ENCODE measurements around the gene ENO3.

ENO3 gene

DNA sequence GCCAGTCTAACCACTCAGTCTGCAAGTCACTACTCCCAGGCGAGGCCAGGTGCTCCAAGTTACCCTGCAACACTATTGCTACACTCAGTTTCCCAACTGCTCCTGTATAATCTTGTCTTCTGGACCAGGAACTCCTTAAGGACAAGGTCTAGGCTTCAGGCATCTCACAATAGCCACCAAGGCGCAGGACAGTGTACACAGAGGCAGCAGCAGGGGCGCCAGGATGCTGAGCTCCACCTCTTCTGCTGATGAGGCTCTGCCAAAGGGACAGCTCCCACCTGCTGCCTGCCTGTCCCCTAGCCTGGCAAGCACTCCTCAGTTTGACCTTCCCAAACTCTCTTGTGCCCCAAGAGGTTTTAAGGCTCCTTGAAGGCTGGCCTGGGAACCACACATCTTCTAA lies 14.5 kb upstream of the ENO3 start:
- no peak for DNase-seq (ENCODE audit: low read depth, low spot score)

DNA sequence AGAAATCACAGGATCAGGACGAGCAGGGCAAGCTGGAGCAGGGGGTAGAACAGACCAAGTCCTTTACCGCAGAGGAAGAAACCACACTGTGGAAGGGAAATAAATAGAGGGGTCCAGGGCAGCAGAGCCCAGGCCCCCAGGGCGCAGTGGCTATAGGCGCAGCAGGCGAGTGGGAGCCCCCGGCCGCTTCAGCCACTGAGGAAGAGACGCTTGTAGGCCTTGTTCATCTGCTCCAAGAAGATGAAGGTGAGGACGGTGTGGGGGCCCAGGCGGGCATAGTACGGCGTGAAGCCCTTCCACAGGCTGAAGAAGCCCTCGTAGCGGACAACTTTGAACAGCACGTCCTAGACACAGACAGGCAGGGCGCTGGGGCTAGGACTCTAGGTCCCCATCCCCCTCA lies 13.4 kb upstream of the ENO3 start:
- no peak for DNase-seq (ENCODE audit: low read depth, low spot score)

DNA sequence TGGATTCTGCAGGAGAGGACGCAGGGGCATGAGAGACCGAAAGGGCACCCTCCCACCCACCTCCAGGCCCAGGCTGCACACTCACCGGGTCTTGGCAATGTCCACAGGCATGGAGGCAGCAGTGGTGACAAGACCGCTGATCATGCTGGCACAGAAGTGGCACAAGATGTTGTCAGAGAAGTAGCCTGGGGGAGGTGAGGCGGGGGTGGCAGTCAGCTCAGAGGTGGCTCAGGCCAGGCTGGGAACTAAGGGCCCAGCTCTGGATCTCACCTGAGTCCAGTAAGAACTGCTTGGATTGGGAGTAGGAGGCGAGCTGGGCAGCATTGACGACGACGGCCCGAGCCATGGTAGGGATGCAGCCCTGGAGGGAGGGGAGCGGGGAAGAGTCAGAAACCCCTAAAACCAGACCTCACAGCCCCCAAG lies 12.8 kb upstream of the ENO3 start:
- DNase-seq (ENCODE audit: low read depth, low spot score): no peak

DNA sequence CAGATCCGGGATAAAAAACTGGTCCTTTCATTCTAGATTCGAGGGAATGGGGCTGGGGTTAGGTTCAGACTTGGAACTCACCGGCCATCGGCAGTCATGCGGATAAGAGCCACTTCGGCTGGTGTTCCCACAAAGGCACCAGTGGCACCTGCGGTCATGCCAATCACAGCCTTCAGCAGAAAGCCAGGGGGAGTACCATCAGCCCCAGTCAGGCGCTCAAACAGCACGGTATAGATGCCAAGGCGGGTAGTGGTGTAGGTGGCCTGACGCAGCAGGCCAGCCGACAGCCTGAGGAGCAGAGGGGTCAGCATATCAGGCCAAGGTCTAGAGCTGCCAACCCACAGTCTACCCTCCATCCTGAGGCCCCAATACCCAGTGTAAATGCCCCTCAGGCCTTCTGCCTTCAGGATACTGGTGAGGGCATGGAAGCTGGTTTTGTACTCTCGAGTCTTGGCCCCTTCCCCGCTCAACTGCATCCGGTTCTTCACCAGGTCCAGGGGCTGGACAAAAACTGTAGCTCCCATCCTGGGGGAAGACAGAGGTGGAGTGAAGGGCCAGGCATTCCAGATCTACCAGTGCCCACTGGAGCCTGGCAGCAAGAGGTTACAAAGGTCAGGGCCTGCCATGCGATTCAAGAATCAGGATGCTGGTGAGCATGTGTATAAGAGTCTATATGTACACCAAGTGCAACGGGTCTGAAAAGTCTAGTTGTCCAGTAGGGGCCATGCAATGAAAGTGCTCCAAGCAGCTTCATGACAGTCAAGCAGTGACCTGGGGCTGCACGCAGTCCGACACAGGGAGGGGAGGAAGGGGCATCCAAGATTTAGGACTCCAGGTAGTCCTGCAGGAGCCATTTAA lies 12.0 kb upstream of the ENO3 start:
- DNase-seq (ENCODE audit: low read depth, low spot score): no peak

DNA sequence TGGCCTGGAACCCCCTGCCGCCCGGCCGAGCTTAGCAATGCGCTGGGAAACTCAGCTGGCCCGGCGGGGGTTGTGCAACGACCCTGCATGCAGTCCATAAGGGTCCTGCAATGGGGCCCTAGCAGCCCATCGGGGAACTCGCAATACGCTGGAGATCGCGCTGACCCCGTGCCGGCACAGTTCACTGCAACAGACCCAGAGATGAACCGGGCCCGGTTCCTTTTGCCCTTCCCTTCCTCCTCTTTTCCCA lies 11.4 kb upstream of the ENO3 start:
- no peak for DNase-seq (ENCODE audit: low read depth, low spot score)

DNA sequence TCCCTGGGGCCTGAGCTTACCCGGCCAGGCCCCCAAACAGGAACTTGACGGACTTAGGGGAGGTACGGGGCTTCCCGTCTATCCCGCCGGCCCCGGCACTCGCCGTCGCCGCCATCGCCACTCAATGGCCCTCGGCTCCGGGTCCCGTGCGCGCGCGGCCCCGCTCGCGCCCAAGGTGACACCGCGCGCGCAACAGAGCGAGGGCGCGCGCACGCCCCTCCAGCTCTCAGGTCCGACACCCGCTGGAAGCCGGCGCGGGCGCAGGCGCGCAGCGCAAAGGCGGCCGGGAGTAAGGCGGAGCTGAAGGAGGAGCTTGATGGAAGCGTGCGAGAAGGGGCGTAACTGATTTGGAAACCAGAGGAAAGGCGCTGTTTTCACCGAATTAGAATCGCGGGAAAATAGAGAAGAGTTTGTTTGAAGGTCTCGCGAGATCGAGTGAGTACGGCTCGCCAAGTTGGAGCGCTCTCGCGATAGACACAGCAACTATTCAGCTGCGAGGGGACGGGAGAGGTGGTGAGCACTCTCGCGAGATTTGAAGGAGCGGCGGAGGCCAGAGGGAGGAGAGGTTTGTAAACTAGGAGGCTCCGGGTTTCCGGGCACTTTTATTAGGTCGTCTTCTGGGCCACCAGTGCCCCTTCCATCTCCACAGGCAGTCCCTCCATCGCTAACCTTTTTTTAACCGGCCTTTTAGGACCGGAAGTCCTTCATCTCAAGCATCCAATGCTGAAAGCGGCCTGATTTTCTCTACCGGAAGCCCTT lies 10.9 kb upstream of the ENO3 start, which contains the start of the genes RNF167 and SLC25A11:
TSS of gene RNF167 (plus strand) at position 473 of the 759 bp plus-strand sequence. CDS start 642 bp downstream, outside the sequence.
TSS of gene SLC25A11 (minus strand) at position 251 of the 759 bp plus-strand sequence. CDS start at position 115, 136 bp downstream.
- DNase-seq (ENCODE audit: low read depth, low spot score): peak; percentile 99

DNA sequence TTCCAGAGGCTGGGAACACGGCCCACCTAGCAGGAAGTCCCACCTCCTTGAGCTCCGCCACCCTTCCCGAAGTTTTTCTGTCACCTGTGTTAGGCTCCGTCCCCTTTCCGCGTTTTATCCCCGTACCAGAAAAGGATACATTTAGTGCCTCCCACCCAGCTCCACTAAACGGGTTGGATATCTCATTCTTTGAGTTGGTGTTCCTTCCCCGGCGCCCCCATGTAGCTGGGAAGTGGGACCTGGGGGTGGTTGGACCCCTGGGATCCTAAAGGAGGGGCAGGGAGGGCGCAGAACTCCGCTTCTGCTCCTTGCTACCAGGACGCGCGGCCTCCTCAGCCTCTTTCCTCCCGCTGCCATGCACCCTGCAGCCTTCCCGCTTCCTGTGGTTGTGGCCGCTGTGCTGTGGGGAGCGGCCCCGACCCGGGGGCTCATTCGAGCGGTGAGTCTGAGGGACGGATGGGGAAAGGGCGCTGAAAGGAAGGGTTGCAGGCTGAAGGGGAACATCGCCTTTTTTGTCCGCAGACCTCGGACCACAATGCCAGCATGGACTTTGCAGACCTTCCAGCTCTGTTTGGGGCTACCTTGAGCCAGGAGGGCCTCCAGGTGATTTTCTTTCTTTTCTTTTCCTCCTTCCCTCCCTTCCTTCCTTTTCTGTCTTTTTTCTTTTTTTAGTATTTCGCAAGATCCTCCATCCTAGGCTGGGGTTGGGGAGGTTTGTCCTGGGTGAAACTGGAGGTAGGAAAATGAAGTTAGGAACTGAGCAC lies 10.2 kb upstream of the ENO3 start:
- DNase-seq (ENCODE audit: low read depth, low spot score): no peak

DNA sequence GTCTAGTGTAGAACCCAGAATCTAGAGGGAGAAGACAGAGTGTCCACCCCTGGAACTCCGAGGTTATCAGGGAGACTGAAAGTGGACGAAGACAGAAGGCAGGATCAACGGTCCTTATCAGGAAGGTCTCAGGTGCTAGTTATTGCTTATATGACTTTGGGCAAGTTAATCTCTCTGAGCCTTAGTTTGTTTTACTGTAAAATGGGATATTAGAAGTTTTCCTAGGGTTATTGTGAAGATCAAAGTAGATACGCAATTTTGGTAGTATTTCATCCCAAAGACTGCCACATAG lies 9.7 kb upstream of the ENO3 start:
- no peak for DNase-seq (ENCODE audit: low read depth, low spot score)

DNA sequence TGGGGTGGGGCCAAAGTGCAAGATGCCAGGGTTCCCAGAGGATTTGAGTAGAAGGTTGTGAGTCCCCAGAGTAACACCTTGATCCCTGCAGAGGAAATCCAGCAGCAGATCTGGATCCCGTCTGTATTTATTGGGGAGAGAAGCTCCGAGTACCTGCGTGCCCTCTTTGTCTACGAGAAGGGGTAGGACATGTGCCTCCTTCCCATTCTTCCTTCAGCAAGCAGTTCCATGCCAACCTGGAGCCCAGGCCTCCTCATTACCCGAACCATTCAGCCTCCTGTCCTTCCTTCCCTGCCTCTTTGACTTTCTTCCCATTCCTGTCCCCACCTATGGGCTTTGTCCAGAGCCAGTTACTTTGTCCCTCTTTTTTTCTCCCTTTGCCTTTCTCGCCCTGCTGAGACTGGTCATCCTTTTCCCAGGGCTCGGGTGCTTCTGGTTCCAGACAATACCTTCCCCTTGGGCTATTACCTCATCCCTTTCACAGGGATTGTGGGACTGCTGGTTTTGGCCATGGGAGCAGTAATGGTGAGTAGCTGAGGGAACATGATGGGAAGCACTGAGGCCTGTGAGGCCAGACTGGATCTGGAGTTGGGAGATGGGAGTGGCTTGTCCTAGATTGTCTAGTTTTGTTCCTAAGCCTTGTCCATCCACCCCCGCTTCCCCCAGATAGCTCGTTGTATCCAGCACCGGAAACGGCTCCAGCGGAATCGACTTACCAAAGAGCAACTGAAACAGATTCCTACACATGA lies 8.0 kb upstream of the ENO3 start:
- DNase-seq (ENCODE audit: low read depth, low spot score): no peak

DNA sequence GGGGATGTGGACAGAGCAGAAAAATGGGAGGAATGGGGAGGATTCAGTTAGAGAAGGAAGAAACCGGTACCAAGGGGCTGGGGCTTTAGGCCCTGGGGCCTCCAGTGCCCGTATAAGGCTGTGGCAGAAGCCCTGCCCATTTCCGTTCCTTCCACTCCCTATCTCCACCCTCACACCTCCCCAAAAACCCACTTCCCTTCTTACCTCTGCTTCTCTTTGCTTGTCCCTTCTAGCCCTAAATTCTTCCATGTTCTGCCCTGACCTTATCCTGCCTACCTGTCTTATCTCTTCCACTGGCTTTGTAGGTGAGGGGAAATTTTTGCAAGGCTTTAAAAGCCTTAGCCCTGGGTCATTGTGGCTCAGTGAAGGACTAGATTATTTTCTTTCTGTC lies 6.8 kb upstream of the ENO3 start:
- DNase-seq (ENCODE audit: low read depth, low spot score): no peak

DNA sequence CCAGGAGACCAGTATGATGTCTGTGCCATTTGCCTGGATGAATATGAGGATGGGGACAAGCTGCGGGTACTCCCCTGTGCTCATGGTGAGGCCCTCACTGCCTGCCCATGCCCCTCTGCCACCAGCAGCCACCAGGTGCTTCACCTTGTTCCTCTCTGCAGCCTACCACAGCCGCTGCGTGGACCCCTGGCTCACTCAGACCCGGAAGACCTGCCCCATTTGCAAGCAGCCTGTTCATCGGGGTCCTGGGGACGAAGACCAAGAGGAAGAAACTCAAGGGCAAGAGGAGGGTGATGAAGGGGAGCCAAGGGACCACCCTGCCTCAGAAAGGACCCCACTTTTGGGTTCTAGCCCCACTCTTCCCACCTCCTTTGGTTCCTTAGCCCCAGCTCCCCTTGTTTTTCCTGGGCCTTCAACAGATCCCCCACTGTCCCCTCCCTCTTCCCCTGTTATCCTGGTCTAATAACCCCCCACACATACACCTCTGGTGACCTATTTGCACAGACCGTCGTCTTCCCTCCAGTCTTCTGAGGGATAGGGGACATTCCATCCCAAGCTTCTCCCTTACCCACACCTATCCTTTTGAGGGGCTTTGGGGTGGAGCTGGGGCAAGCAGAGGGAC lies 6.3 kb upstream of the ENO3 start:
- no peak for DNase-seq (ENCODE audit: low read depth, low spot score)

DNA sequence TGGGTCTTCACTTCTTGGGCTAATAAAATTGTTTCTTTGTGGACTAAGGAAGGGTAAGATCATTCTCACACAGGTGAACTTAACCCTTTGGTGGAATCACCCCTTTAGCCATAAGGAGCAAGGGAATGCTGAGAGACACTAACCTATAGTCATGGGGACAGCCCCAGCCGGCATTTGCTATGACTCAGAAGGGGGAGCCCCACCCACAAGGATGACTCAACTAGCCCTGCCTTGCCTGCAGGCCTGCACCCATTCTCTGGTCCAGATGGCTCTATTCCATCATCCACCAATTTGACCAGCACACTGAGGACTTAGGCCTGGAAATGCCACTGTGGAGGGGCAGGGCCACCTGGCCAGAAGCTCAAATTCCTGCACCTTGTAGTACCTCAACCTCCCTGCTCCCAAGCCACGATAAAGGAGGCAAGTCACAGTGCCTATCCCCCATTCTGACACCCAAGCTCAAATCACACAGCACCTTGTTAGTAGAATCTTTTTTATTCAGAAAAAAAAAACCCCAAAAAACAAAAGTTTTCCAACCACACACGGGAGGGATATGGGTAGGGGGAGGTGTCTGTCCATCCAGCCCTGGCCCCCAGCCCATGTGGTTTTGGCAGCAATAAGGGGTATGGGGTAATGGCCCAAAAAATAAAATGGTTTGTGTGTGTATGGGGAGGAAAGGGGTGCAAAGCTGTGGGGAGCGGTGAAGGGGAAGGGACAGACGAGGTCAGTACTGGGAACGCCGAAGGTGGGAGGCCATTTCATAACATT lies 5.6 kb upstream of the ENO3 start:
- DNase-seq (ENCODE audit: low read depth, low spot score): no peak

DNA sequence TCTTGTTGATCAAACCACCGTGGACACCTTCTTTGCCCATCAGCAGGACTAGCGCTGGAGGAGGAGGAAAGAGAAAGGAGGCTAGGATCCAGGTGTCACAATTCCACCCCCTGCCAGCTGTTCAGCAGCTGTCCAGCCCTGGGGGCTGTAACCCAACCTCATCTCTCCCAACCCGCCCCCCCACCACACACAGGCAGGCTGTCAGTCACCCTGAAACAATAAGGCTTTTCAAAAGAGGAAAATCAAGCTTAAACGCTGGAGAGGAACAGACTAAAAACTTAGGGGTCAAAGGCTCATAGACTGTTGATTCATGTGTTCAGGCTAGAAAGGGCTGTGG lies 5.0 kb upstream of the ENO3 start:
- no peak for DNase-seq (ENCODE audit: low read depth, low spot score)

DNA sequence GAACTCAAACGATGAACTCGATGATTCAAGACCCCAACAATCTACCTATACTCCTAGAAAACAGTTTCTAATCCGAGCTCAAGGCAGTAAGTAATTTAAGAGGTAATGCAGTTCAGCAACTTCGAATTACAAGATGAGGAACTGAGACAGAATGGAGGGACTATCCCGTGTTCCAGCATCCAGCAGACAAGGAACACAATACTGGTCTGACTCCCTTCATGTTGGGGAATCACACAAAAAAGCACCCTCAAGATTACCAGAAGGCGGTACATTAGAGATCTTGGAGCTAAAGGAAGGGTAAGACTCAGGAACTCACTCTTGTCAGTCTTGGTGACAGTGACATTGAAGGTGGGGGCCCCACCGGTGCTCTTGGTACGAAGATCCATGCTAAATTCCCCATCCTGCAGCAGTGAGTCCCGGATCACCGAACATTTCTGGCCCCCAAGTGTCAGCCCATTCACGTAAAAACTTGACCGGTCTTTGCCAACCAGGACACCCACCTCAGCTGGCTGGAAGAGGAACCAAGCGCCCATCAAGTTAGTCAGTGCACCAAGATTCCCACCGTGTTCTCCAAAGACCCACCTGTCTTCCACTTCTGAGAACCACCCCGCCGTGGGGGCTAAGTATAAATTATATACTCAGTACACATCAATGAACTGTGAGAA lies 4.5 kb upstream of the ENO3 start:
- DNase-seq (ENCODE audit: low read depth, low spot score): no peak

DNA sequence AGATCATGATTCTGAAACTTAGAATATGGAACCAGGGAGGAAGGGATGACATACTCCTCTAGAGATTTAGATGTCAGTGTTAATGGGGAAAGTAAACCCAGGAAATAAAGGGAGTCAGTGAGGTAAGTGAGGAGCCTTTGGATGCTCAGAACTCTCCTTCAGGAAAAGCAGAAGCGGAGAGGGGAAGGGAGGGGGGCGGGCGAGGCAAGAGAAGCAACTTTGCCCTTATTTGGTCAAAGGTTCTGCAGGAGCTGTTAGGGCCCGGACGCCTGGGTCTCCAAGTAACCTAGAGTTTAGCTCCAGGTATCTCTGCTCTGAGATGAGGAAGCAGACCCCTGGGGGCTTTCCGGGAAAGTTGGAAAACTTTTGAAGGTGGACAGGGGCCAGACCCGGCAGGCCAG lies 3.9 kb upstream of the ENO3 start:
- DNase-seq (ENCODE audit: low read depth, low spot score): no peak

DNA sequence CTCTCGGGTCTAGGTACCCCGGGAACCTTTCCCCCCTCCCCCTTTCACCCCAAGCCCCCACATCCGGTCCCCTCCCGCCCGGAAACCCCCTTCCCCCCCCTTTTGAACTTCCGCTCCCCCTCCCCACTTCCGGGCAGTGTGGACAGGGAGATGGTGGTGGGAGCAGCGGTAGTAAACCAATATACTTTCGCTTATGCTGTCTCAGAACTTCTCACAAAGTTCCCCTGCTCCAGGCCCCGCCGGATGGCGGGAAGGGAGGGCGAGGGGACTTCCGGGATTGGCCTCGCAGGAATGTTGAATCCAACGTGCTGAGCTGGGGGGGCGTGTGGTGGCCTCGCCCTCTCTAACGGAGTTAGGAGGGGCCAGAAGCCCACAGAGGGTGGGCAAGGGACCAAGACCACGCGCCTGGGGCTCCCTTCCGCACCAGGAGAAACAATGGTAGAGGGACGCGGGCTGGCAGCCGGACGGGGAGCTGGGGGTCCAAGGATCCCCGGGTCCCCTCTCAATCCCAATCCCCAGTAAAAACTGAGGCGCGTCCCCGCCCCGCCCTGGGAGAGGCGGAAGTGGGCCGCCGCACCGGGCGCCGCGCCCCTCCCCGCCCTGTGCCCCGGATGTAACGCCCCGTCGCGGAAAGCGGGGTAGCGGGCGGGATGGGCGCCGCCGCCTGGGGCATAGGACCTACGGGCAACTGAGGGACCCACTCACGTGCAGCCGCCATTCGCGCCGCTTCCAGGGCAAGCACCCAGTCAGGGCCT lies 3.3 kb upstream of the ENO3 start:
- DNase-seq (ENCODE audit: low read depth, low spot score): no peak

DNA sequence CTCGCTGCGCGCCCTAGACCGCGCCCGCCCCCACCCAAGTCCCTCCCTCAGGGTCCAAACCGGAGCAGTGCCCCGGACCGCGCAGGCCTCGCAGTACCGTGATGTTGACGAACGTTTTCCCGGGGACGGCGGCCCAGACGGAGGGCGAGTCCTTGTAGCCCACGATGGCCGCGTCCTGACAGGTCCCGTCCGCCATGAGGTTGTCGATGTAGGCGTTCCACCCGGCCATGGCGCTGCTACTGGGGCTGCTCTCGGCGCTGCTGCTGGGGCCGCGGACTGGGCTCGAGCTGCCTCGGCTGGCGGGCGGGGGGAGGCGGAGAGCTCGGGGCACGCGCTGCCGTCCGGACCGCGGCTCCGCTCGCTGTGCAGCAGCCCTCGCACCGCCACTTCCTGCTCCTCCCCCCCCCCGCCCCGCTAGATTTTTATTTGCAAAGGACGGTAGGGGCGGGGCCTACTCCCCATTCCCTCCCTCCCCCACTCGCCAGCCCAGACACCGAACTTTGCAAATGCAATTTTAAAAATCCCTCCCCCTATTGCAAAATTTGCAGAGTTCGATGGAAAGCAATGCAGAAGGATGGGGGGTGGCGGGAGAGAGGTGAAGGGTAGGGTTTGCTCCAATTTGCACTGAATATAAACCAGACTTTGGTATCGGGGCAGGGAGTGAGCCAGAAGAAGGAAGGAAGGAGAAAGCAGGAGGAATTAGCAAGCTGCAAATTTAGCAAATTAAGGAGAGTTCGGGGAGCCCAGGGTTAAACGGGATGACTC lies 2.6 kb upstream of the ENO3 start, which contains the start of gene PFN1:
TSS of gene PFN1 (minus strand) at position 365 of the 765 bp plus-strand sequence. CDS start at position 229, 136 bp downstream.
- DNase-seq (ENCODE audit: low read depth, low spot score): peak; percentile 62

DNA sequence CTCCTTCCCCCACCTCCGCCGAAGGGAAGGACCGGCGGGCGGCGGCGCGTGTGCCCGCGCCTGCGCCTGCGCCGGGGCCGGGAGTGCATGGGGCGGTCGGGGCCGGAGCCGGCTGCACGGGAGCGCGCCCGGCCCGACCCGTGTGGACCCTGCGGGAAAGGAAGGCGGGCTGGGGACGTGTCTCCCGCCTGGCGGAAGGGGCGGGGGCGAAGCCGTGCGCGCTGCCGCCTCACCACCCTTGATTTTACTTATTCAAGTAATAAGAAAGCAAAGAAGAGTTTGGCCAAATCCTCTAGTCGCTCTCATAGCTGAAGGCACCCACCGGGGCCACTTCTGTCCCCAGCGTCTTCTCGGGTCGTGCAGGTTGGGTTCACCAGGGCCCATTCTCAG lies 2.0 kb upstream of the ENO3 start:
- DNase-seq (ENCODE audit: low read depth, low spot score): no peak

All from brain pericyte (primary cell).